K562 (cell line): ENCODE data around the gene ATG7. TPM values are rescaled to one million over a fixed set of nuclear protein-coding genes. Genes with fewer than 3 reads are reported as not detected.

Experiments used
- ELF1 ChIP-seq: fragments of 200-800 bp; sonication (Bioruptor generic); IDR thresholded peaks from 2 replicates; pipeline ENCODE4 v1.6.1; 2016; ENCODE audit warnings: missing genetic modification characterization, missing compliant biosample characterization
- JUN ChIP-seq, 2 experiments: sonication (generic) in 1 of 2; formaldehyde crosslinking in 1 of 2; IDR thresholded peaks; 2 replicates each; pipeline versions ENCODE4 v1.6.1 to v1.8.0; 2012 to 2022; ENCODE audit warnings: borderline replicate concordance in 2 of 2, mild to moderate bottlenecking in 2 of 2, improper control_type of control experiment in 1 of 2, low read depth in 1 of 2, low read length in 1 of 2, missing genetic modification reagents in 1 of 2
- ZNF76 ChIP-seq: fragments of 250-450 bp; sonication (Bioruptor Pico); IDR thresholded peaks from 2 replicates; pipeline ENCODE4 v1.4.0; 2020; ENCODE audit warnings: mild to moderate bottlenecking, moderate library complexity, borderline replicate concordance
- polyA plus RNA-seq, 8 experiments: library from polyadenylated mRNA; depleted of rRNA in 4 of 8; stranded (reverse) in 5 of 8; unstranded in 3 of 8; fragments of >200 nt; fragmentation: Nextera tagmentation in 2 of 8; fragmentation: Illumina TruSeq in 1 of 8; extraction: Ambion mirVana in 2 of 8; extraction: Trizol in 1 of 8; gene quantifications; 2 replicates each; pipeline versions ENCODE4 v1.2.1 to v1.2.3, GENCODE V29; 2011 to 2014; ENCODE audit warnings: inconsistent platforms in 1 of 8, missing spikeins in 1 of 8
- total RNA-seq, 7 experiments: library from RNA; depleted of rRNA in 6 of 7; stranded (reverse); fragments of >200 nt in 6 of 7; fragmentation: Illumina TruSeq in 2 of 7; extraction: Trizol in 2 of 7; gene quantifications; 2 replicates each; pipeline versions ENCODE4 v1.2.1 to v1.2.3, GENCODE V29; 2011 to 2021; ENCODE audit warnings: low replicate concordance in 1 of 7
- TF ChIP-seq, protein P1 (sequence below): fragments of 450-650 bp; IDR thresholded peaks from 2 replicates; pipeline ENCODE4 v1.6.1; 2016; ENCODE audit warnings: mild to moderate bottlenecking
- TF ChIP-seq, protein P2 (sequence below): fragments of 250-450 bp; sonication (Bioruptor Pico); IDR thresholded peaks from 2 replicates; pipeline ENCODE4 v1.5.0; 2020; ENCODE audit warnings: mild to moderate bottlenecking, borderline replicate concordance
- TF ChIP-seq, protein P3 (sequence below): fragments of 450-650 bp; IDR thresholded peaks from 2 replicates; pipeline ENCODE4 v1.7.0; 2016; ENCODE audit warnings: borderline replicate concordance
- TF ChIP-seq, protein P4 (sequence below): fragments of 450-650 bp; IDR thresholded peaks from 2 replicates; pipeline ENCODE4 v1.6.1; 2016; ENCODE audit warnings: missing biosample characterization, missing genetic modification characterization
- TF ChIP-seq, protein P5 (sequence below): sonication (generic); formaldehyde crosslinking; IDR thresholded peaks from 2 replicates; pipeline ENCODE4 v1.8.0; 2022; ENCODE audit warnings: mild to moderate bottlenecking, missing genetic modification reagents
- TF ChIP-seq, protein P6 (sequence below): sonication (generic); formaldehyde crosslinking; IDR thresholded peaks from 2 replicates; pipeline ENCODE4 v1.8.0; 2022; ENCODE audit warnings: missing genetic modification reagents, mild to moderate bottlenecking, borderline replicate concordance

ATG7 gene
- total and polyA plus RNA-seq, 9 of the 15 experiments (the other 6 are each of a cell fraction or from before 2014, with no cell fraction given), result 18.3 to 45.3 (median 33.6) TPM

DNA sequence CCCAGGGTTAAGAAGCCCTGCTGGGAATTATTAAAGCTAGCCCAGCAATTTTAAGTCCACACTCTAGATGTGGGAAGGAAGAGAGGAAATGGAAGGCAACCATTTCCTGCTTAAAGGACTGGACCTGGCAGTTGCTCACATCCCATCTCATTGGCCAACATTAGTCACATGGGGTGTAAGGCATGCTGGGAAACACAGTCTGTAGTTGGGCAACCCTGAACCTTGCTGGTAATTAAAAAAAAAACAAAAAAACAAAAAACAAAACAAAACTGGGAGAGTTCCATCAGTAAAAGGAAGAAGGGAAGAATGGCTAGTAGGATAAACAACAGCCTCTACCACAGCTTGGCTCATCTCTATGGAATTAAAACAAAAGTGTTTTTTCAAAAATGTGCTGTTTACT, 235.5 kb downstream of the ATG7 start (continued):
- TF ChIP-seq, protein P1, sequence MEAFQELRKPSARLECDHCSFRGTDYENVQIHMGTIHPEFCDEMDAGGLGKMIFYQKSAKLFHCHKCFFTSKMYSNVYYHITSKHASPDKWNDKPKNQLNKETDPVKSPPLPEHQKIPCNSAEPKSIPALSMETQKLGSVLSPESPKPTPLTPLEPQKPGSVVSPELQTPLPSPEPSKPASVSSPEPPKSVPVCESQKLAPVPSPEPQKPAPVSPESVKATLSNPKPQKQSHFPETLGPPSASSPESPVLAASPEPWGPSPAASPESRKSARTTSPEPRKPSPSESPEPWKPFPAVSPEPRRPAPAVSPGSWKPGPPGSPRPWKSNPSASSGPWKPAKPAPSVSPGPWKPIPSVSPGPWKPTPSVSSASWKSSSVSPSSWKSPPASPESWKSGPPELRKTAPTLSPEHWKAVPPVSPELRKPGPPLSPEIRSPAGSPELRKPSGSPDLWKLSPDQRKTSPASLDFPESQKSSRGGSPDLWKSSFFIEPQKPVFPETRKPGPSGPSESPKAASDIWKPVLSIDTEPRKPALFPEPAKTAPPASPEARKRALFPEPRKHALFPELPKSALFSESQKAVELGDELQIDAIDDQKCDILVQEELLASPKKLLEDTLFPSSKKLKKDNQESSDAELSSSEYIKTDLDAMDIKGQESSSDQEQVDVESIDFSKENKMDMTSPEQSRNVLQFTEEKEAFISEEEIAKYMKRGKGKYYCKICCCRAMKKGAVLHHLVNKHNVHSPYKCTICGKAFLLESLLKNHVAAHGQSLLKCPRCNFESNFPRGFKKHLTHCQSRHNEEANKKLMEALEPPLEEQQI, result peak; percentile 53; the same call in 1 of the 2 replicates
- TF ChIP-seq, protein P2, sequence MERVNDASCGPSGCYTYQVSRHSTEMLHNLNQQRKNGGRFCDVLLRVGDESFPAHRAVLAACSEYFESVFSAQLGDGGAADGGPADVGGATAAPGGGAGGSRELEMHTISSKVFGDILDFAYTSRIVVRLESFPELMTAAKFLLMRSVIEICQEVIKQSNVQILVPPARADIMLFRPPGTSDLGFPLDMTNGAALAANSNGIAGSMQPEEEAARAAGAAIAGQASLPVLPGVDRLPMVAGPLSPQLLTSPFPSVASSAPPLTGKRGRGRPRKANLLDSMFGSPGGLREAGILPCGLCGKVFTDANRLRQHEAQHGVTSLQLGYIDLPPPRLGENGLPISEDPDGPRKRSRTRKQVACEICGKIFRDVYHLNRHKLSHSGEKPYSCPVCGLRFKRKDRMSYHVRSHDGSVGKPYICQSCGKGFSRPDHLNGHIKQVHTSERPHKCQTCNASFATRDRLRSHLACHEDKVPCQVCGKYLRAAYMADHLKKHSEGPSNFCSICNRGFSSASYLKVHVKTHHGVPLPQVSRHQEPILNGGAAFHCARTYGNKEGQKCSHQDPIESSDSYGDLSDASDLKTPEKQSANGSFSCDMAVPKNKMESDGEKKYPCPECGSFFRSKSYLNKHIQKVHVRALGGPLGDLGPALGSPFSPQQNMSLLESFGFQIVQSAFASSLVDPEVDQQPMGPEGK (CRISPR knock-in tag), result no peak
- TF ChIP-seq ELF1 (tag) (peak; percentile 52; the same call in 1 of the 2 replicates), JUN (IDR thresholded peaks at IDR 0.05; ENCODE audit: borderline replicate concordance, low read depth, low read length) (no peak), JUN (CRISPR knock-in tag; IDR thresholded peaks at IDR 0.05; ENCODE audit: borderline replicate concordance) (no peak), ZNF76 (CRISPR knock-in tag) (no peak)
- TF ChIP-seq, protein P3, sequence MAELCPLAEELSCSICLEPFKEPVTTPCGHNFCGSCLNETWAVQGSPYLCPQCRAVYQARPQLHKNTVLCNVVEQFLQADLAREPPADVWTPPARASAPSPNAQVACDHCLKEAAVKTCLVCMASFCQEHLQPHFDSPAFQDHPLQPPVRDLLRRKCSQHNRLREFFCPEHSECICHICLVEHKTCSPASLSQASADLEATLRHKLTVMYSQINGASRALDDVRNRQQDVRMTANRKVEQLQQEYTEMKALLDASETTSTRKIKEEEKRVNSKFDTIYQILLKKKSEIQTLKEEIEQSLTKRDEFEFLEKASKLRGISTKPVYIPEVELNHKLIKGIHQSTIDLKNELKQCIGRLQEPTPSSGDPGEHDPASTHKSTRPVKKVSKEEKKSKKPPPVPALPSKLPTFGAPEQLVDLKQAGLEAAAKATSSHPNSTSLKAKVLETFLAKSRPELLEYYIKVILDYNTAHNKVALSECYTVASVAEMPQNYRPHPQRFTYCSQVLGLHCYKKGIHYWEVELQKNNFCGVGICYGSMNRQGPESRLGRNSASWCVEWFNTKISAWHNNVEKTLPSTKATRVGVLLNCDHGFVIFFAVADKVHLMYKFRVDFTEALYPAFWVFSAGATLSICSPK, result no peak
- TF ChIP-seq, protein P4, sequence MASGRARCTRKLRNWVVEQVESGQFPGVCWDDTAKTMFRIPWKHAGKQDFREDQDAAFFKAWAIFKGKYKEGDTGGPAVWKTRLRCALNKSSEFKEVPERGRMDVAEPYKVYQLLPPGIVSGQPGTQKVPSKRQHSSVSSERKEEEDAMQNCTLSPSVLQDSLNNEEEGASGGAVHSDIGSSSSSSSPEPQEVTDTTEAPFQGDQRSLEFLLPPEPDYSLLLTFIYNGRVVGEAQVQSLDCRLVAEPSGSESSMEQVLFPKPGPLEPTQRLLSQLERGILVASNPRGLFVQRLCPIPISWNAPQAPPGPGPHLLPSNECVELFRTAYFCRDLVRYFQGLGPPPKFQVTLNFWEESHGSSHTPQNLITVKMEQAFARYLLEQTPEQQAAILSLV (tag), result 0 out of 2 replicates have a peak, but pooled peaks have one; percentile 19
- TF ChIP-seq, protein P5, sequence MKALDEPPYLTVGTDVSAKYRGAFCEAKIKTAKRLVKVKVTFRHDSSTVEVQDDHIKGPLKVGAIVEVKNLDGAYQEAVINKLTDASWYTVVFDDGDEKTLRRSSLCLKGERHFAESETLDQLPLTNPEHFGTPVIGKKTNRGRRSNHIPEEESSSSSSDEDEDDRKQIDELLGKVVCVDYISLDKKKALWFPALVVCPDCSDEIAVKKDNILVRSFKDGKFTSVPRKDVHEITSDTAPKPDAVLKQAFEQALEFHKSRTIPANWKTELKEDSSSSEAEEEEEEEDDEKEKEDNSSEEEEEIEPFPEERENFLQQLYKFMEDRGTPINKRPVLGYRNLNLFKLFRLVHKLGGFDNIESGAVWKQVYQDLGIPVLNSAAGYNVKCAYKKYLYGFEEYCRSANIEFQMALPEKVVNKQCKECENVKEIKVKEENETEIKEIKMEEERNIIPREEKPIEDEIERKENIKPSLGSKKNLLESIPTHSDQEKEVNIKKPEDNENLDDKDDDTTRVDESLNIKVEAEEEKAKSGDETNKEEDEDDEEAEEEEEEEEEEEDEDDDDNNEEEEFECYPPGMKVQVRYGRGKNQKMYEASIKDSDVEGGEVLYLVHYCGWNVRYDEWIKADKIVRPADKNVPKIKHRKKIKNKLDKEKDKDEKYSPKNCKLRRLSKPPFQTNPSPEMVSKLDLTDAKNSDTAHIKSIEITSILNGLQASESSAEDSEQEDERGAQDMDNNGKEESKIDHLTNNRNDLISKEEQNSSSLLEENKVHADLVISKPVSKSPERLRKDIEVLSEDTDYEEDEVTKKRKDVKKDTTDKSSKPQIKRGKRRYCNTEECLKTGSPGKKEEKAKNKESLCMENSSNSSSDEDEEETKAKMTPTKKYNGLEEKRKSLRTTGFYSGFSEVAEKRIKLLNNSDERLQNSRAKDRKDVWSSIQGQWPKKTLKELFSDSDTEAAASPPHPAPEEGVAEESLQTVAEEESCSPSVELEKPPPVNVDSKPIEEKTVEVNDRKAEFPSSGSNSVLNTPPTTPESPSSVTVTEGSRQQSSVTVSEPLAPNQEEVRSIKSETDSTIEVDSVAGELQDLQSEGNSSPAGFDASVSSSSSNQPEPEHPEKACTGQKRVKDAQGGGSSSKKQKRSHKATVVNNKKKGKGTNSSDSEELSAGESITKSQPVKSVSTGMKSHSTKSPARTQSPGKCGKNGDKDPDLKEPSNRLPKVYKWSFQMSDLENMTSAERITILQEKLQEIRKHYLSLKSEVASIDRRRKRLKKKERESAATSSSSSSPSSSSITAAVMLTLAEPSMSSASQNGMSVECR (CRISPR knock-in tag), result no peak
- TF ChIP-seq, protein P6, sequence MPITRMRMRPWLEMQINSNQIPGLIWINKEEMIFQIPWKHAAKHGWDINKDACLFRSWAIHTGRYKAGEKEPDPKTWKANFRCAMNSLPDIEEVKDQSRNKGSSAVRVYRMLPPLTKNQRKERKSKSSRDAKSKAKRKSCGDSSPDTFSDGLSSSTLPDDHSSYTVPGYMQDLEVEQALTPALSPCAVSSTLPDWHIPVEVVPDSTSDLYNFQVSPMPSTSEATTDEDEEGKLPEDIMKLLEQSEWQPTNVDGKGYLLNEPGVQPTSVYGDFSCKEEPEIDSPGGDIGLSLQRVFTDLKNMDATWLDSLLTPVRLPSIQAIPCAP, result no peak
